Measurements from ENCODE around the gene XYLT1.

Gene XYLT1

GRCh38 chr16:17289674-17290635, 180.8 kb downstream of the XYLT1 start:
- TF ChIP-seq CTCF (IDR thresholded peaks at IDR 0.05; ENCODE audit: borderline replicate concordance, insufficient read depth, low read depth, low read length): no peak
- no peak overlapping the region for H3K4me3 ChIP-seq (ENCODE audit: low read depth, low read length)

- TF ChIP-seq CTCF (IDR thresholded peaks at IDR 0.05; ENCODE audit: borderline replicate concordance, insufficient read depth, low read depth, low read length): no peak
- no peak overlapping the region for H3K4me3 ChIP-seq (ENCODE audit: low read depth, low read length)
Measured at GRCh38 chr16:17289050-17289449, 181.7 kb downstream of the XYLT1 start.

DNA sequence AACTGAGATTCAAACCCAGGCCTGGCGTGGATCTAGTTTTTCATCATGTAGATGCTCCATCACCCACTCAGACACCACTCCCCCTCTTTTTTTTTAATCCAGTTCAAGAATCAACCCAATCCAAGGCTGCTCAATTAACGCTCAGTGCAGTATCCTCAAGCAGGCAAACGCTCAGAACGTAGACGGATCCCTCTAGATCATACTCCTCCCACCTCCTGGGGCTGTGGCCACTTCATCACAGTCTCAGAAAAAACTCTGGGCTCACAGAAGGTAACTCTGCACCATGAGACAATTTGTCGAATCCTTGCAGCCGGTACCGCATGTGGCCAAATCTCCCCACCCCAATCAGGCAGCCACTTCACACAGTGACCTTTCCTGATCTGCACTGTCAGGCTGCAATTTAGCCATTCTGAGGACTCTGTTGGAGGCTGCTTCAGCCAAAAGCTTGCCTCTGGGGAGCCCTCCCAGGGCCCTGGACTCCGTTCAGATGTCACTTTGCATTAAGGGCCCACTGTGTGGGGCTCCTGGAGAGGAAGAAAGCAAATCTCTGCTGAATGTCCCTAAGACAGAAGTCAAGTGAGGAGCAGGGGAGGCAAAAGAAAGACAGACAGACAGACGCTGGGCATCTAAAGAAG, 183.5 kb downstream of the XYLT1 start:
- H3K4me3 ChIP-seq (ENCODE audit: low read depth, low read length): no peak overlapping the region
- TF ChIP-seq CTCF (IDR thresholded peaks at IDR 0.05; ENCODE audit: borderline replicate concordance, insufficient read depth, low read depth, low read length): no peak

DNA sequence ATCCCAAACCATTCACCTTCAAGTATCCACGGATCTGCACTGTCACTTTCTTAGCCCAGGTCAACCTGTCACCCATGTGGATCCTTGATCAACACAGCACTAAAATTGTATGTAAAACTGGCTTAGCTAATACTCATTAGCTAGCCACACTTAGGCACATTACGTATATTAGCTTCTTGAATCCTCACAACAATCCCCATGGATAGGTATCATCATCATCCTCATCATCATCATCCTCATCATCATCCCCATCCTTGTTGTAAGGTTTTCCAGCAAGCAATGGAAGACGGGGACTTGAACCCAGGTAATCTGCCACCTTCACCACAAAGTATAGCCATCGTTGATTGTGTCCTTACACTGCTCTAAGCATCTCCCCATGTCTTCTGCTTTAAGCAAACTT, 184.3 kb downstream of the XYLT1 start:
- H3K4me3 ChIP-seq (ENCODE audit: low read depth, low read length): no peak overlapping the region
- TF ChIP-seq CTCF (IDR thresholded peaks at IDR 0.05; ENCODE audit: borderline replicate concordance, insufficient read depth, low read depth, low read length): no peak

- H3K4me3 ChIP-seq (ENCODE audit: low read depth, low read length): no peak overlapping the region
- no peak for TF ChIP-seq CTCF (IDR thresholded peaks at IDR 0.05; ENCODE audit: borderline replicate concordance, insufficient read depth, low read depth, low read length)
Measured at GRCh38 chr16:17283016-17283415, 187.7 kb downstream of the XYLT1 start.

DNA sequence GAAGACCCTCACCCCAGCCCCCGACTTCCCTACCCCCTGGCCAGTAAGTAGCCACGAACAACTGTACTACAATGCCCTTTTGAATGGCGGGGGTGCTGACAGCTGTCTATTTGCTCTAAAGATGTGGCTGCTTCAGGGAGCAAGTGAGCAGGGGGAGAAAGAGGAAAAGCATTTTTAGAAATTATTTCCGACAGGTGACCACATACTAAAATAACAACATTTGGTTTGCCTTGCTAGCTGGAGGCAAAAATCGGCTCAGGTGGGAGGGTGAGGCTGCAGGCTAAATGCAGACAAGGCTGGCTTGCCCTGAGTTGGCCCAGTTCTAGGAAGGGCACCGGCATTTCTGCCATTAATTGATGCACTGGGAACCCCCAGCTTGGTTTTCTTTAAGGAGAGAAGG, 188.5 kb downstream of the XYLT1 start:
- no peak for TF ChIP-seq CTCF (IDR thresholded peaks at IDR 0.05; ENCODE audit: borderline replicate concordance, insufficient read depth, low read depth, low read length)
- no peak overlapping the region for H3K4me3 ChIP-seq (ENCODE audit: low read depth, low read length)

Measured in GM12875 (cell line).